GM18951 (cell line): Measurements from ENCODE around the gene RBM15.

Source experiments
- POLR2A ChIP-seq: IDR thresholded peaks from 4 replicates; pipeline ENCODE4 v1.6.1; 2011; ENCODE audit warnings: mild to moderate bottlenecking; ENCODE audit not compliant: insufficient read length, insufficient read depth; ENCODE audit errors: extremely low read depth
- in situ Hi-C: fragments of 300-500 bp; cut with MboI; formaldehyde crosslinking; loops from one replicate; pipeline ENCODE4 v1.12.0; 2022; ENCODE audit warnings: low sequenced_read_pairs, mixed read lengths, inconsistent platforms; ENCODE audit not compliant: unreplicated experiment

The RBM15 gene

DNA sequence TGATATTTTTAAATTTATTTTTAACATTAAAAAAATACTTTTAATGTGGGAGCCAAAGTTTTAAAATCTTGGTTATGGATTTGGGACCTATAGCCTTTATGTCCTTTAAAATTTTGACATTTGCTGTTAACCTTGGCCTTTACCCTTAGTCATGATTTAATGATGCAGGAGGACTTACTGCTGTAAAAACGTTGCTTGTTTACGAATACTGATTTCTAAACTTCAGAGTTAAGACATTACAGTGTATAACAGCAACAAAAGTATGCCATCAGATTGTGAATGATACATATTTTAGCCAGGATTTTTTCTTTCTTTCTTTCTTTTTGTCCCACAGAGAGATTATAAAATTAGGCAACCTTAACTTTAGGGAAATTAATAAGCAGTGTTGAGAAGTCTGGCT lies 8.9 kb downstream of the RBM15 start:
- no peak for TF ChIP-seq POLR2A
- in situ Hi-C loops, result no loop called here

DNA sequence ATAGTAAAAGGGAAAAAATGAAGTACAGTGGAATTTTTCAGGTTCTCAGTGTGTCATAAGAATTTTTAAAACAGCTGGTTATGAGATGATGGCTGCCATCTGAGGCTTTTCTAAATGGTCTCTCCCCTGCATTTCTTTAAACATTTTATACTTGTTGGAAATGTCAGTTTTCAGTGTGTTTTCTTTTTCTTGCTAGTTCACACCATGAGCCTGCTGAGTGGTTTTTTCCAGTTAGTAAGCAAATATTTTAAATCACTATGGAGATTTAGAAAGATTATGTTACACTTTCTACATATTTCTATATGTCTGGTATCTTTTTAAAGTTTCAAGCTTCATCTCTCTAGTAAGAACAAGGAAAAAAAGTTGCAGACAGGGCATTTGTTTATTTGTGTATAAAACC lies 9.6 kb downstream of the RBM15 start:
- in situ Hi-C loops, result no loop called here
- TF ChIP-seq POLR2A, result no peak

DNA sequence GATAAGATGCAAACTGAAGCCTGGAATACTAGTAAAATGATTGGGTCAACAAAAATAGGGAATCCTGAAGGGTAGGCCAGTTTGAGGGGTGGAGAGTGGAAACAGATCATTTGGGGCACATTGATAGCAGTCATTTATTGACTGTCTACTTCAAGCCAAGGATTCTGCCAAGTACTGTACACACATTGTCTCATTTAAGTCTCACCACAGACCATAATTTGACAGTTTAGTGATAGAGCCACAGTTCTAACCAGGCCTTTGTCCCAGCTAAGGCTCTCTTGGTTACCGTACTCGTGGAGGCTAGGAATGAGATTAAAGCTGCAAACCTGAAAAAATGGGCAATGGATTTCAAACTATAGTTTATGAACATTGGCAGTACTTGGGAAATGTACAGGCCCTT lies 11.2 kb downstream of the RBM15 start:
- in situ Hi-C loops, result no loop called here
- TF ChIP-seq POLR2A, result no peak

DNA sequence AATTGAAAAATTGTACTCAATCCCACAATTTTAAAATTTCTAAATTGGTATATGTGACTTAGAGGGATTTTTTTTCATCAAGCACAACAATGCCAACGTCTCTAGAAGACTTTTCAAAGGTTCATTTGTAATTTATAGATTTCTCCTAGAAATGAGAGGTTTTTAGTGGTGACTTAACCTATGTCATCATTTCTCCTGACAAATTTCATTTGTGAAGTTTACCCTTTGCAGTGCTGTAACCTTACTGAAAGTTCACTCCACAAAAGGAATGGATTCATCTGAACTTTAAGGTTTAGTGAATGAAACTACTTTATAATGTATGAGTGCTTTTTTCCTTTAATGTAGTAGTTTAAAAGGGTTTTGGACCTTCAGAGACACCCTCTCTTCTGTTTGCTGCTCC lies 16.1 kb downstream of the RBM15 start:
- in situ Hi-C loops, result no loop called here
- TF ChIP-seq POLR2A, result no peak

DNA sequence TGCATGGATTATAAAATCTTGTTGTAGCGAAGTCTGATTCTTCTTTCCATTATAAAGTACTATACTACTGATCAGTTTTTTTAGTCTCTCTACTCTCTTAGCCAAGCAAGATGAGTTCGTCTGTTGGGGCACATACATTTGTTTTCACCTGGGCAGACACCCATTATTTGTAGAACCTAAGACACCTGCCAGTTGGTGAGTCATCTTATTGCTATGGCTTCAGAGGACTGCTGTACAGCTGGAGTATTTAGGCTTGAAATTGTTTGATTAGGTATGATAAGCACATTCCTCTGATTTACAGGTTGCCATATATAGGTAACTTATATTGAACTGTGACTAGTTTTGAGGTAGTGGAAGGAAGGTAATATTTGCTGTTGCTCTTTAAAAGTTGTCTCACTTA lies 17.2 kb downstream of the RBM15 start:
- no peak for TF ChIP-seq POLR2A
- in situ Hi-C loops, result no loop called here

DNA sequence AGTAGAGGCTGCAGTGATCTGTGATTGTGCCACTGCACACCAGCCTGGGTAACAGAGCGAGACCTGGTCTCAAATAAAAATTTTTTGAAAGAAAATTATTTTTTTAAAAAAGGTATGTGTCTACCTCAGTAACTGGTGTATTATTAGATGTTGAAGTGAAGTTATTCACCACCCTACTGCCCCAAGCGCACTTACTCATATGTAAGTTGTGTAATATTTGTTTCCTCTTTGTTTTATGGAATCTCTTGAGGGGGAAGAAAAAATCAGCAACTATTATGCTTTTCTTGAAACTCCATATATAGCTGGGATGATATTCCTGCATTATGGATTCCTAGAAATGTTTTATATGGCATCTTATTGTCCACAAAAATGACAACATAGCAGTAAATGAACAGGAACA lies 21.3 kb downstream of the RBM15 start:
- no peak for TF ChIP-seq POLR2A

DNA sequence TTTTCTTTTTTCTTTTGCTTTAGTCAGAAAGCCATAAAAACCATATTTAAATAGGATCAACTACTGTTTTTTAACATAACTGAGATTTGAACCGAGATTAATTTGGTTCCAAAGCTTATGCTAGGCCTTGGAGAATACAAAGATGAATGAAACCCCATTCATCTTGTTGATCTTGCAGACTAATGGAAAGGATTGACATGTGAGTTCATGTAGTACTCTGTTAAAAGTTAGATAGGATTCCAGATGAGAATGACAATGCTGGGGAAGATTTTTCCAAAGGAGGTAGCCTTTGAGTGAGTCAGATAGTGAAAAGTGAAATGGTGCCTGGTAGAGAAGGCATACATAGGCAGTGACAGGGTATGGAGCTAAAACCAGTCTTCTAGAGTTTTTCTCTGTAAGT lies 22.7 kb downstream of the RBM15 start:
- TF ChIP-seq POLR2A, result no peak
- in situ Hi-C loops, result no loop called here

More for the DNA sequence above, 21.3 kb downstream of the RBM15 start:
- in situ Hi-C loops, result no loop called here

DNA sequence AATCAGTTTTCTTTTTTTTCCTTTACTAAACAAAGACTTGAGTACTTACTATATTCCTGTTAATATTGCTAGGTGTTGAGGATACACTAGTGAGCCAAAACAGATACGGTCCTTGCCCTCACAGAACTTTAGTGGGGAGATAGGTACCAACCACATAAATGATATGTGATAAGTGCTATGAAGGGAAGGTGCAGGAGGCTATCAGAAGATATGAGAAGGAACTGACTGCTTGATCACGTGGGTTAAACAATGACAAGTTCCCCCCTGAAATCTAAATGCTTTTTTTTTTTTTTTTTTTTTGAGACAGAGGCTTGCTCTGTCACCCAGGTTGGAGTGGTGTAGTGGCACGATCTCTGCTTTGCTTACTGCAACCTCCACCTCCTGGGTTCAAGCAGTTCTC lies 25.0 kb downstream of the RBM15 start:
- in situ Hi-C loops, result no loop called here
- TF ChIP-seq POLR2A, result no peak

DNA sequence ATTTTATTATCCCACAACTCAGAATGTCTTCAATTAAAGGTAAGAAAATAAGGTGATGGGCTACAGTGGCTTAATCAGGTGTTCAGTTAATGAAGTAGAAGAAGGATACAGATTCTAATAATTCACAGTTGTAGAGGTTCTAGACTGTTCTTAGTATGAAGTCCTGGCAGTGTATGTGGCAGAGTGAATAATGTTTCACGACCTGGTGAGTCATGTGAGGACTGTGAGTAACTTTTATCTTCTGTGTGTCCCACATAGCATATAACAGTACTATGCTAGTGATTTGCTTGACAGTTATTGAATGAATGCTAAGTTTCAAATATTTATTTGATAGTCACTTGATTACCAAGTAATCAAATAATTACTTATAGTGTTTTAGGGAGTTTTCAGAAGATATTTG lies 31.6 kb downstream of the RBM15 start:
- no peak for TF ChIP-seq POLR2A
- in situ Hi-C loops, result no loop called here

DNA sequence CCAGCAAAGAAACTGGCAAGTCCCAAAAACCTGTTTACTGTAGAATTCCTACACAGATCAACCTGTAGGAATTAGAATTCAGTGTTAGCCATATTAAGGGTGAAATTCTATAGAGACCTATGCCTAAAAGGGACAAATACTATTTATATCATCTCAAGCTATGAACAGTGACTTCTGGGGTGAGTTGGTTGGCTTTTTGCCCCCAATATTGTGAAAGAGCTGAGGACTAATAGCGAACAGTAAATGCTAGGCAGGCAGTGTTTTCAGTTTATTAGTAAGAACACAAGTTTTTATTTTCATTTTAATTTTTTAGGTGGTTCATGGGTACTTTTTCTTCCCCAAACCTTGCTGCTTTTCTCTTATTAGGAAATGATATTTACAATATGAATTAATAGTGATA lies 36.3 kb downstream of the RBM15 start:
- TF ChIP-seq POLR2A, result no peak
- in situ Hi-C loops, result no loop called here

DNA sequence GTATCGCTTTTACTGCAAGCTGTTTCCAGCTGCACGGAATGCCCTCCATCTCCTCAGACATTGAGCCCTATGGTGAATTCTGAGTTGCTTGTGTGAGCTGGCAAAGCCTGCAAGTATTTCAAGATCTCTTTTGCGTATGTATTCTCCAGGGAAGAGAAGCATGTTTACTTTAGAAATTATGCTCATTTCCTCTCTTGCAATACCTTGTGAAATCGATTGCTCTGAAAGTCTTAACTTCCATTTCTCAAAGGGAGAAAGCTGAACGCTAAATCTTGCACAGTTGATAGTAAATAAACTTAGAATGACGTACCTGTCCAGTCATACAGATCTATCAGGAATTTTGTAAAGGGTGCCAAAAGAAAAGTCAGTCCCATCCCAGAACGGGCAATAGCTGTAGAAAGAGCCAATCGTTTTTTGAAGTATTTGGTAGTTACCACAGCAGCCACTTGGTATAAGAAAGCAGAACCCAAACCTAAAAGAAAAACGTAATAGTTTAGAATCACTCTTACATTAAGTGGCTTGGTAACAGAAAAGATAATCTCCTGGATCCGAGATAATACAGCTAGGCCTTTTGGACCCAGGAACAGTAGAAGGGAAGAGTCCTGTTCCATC lies 41.6 kb downstream of the RBM15 start:
- in situ Hi-C loops, result no loop called here
- no peak for TF ChIP-seq POLR2A

DNA sequence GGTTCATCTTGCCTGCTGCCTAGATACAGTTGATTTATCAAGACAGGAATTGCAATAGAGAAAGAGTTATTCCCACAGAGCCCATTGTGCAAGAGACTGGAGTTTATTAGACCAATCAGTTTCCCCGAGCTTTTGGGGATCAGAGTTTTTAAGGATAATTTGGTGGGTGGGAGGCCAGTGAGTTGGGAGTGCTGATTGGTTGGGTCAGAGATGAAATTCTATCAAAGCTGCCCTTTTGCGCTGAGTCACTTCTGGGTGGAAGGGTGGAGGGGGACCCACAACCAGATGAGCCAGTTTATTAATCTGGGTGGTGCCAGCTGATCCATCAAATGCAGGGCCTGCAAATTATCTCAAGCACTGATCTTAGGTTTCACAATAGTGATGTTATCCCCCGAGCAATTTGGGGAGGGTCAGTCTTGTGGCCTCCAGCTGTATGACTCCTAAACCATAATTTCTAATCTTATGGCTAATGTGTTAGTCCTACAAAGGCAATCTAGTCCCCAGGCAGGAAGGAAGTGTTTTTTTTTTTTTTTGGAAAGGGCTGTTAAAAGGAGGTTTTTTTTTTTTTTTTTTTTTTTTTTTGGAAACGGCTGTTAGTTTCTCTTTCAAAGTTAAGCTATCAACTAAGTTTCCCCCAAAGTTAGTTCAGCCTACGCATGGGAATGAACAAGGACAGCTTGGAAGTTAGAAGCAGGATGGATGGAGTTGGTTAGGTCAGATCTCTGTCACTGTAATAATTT lies 44.2 kb downstream of the RBM15 start:
- in situ Hi-C loops, result no loop called here
- no peak for TF ChIP-seq POLR2A

DNA sequence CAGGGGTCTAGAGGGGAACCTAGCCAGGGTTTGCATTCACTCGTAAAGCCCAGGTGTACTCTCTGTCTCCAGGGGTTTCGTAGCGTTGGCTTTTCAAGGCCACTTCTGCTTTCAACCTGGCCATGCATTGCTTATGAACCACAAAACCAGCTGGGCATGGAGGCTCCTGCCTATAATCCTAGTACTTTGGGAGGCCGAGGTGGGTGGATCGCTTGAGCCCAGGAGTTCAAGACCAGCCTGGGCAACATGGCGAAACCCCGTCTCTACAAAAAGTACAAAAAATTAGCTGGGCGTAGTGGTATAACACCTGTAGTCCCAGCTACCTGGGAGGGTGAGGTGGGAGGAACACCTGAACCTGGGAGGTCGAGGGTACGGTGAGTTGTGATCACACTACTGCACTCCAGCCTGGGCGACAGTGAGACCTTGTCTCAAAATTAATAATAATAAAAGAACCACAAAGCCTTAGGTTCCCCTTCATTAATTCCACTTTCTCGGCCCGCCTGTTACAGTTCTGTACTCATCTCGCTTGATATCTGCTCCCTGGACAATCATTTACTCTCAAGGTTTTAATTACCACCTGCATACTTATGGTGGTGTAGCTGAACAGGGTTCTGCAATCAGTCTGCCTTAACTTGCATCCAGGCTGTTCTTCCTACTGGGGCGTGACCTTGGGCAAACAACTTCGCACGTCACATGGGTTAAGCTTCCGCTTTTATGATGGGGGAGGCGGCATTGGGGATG lies 45.6 kb downstream of the RBM15 start:
- in situ Hi-C loops, result no loop called here
- no peak for TF ChIP-seq POLR2A

DNA sequence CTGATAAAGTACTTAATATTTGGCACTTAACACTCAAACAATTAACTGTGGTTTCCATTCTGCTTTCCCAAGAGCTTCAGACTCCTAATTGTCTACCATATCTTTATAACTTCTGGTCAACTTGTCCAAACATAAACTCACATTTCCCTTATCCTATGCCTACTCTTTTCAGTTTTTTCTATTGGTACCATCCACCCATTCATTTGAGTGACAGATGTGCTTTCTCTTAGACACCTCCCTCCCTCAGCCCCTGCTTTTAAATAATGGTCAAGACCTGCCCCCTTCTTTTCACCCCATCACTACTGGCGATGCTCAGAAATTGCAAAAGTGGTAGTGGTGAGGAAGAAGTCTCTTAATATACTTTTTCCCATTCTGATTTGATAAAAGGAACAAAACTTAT lies 46.2 kb downstream of the RBM15 start:
- no peak for TF ChIP-seq POLR2A
- in situ Hi-C loops, result no loop called here
